Kidney (tissue), 14 donors: Measurements from ENCODE around the gene DLG2. TPM values are rescaled to one million over a fixed set of nuclear protein-coding genes. Genes with fewer than 3 reads are reported as not detected.

Experiments used
- DNase-seq, 5 donors: peaks; one replicate each; pipeline ENCODE4 v3.0.0-alpha.2; 2013 to 2020
- FAIRE-seq: peaks from 2 replicates; lab custom pipeline; 2012; peaks lifted over from hg19 to GRCh38; lab: Jason Lieb, UNC
- H3K27ac ChIP-seq, 2 donors: one replicate each; pipeline ENCODE4 v1.7.0; 2013; ENCODE audit warnings: low read depth in 2 of 2, low read length in 2 of 2, inconsistent platforms in 1 of 2
- H3K27me3 ChIP-seq: one replicate; pipeline ENCODE4 v1.7.1; 2013; ENCODE audit warnings: low read length, inconsistent platforms; ENCODE audit not compliant: control insufficient read depth, insufficient read depth
- H3K36me3 ChIP-seq, 3 donors: one replicate each; pipeline versions ENCODE4 v1.7.0 to v1.7.1; 2013; ENCODE audit warnings: low read length in 3 of 3, control low read depth in 1 of 3, inconsistent platforms in 1 of 3; ENCODE audit not compliant: insufficient read depth in 3 of 3, control insufficient read depth in 2 of 3
- H3K4me1 ChIP-seq, 3 donors: one replicate each; pipeline versions ENCODE4 v1.7.0 to v1.7.1; 2013; ENCODE audit warnings: low read length in 3 of 3, inconsistent platforms in 1 of 3, low read depth in 1 of 3; ENCODE audit not compliant: control insufficient read depth in 2 of 3, insufficient read depth in 2 of 3
- H3K4me3 ChIP-seq, 3 donors: one replicate each; pipeline versions ENCODE4 v1.7.0 to v1.8.1; 2013; ENCODE audit warnings: low read length in 3 of 3, control low read depth in 1 of 3, inconsistent platforms in 1 of 3
- H3K9ac ChIP-seq, 3 donors: one replicate each; pipeline versions ENCODE4 v1.7.0 to v1.7.1; 2013; ENCODE audit warnings: low read length in 3 of 3, control low read depth in 1 of 3, inconsistent platforms in 1 of 3
- H3K9me3 ChIP-seq, 3 donors: one replicate each; pipeline versions ENCODE4 v1.7.0 to v1.7.1; 2013; ENCODE audit warnings: low read length in 3 of 3, control low read depth in 1 of 3, inconsistent platforms in 1 of 3; ENCODE audit not compliant: control insufficient read depth in 2 of 3, insufficient read depth in 1 of 3
- intact Hi-C: fragments of 100-400 bp; cut with DNase I; formaldehyde crosslinking; loops from one replicate; pipeline ENCODE4 v1.11.1; 2022
- polyA plus RNA-seq: library from polyadenylated mRNA; stranded (reverse); fragments of 350-450 nt; fragmentation: Illumina TruSeq; extraction: RNeasy Lipid Tissue Mini Kit (QIAGEN cat#74804); gene quantifications from one replicate; pipeline ENCODE4 v1.2.3, GENCODE V29; 2014; ENCODE audit warnings: low read depth, low replicate concordance; ENCODE audit not compliant: insufficient read depth
- total RNA-seq: library from RNA; stranded (reverse); fragmentation: NEBNext Ultra II Directional; extraction: Animal tissue kit (Norgen Biotek cat#: 25700); gene quantifications from one replicate; pipeline ENCODE4 v1.2.1, GENCODE V29; 2021
- TF ChIP-seq, protein P1 (sequence below): IDR thresholded peaks from 3 replicates; pipeline ENCODE4 v1.5.1; 2012; ENCODE audit warnings: mild to moderate bottlenecking, moderate library complexity, borderline replicate concordance; ENCODE audit not compliant: insufficient read depth; ENCODE audit errors: extremely low read depth
- donor health status: control.
- donor health status: control.
- donor health status: control.
- donor health status: control.
- donor health status: control.
- donor health status: DM: yes; HTN: yes; CAD: no.
- donor health status: Normal renal cell carcinoma (clear cell type).

The DLG2 gene
- total and polyA plus RNA-seq, 2 donors from 2014 or later = 2.9 to 7.2 TPM

DNA sequence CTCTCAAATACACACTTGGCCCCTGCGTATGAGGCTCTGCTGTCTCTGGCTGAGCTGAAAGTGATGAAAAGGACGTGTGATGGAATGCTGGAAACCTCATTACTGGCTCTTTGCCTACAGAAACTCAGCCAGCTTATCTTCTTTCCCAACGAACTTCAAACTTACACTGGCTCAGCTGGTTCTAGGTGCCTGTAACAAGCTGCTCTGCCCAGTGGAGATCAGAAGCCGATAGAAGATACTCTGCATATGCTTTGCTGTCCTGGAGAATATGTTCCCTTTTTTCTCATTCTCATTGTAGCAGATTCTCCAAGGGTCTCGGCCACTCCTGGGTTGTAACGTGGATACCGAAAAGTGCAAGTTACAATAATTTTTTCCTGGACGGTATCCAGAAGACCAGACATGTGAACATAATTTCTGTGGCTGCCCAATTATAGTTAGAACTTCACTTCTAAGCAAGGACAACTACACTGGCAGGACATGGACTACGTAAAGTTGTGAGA, 1935.6 kb downstream of the DLG2 start:
- intact Hi-C loops = no loop called here
- peak in 1 of 5 donors; percentile 10 for DNase-seq
- Histone ChIP-seq H3K9me3 (no peaks in the 10 kb centered on the region), H3K4me1 (no peaks in the 10 kb centered on the region), H3K27me3 (no peaks in the 10 kb centered on the region), H3K9ac (no peak overlapping the region), H3K36me3 (no peaks in the 10 kb centered on the region), H3K27ac (no peak overlapping the region), H3K4me3 (no peak overlapping the region)
- TF ChIP-seq, protein P1, sequence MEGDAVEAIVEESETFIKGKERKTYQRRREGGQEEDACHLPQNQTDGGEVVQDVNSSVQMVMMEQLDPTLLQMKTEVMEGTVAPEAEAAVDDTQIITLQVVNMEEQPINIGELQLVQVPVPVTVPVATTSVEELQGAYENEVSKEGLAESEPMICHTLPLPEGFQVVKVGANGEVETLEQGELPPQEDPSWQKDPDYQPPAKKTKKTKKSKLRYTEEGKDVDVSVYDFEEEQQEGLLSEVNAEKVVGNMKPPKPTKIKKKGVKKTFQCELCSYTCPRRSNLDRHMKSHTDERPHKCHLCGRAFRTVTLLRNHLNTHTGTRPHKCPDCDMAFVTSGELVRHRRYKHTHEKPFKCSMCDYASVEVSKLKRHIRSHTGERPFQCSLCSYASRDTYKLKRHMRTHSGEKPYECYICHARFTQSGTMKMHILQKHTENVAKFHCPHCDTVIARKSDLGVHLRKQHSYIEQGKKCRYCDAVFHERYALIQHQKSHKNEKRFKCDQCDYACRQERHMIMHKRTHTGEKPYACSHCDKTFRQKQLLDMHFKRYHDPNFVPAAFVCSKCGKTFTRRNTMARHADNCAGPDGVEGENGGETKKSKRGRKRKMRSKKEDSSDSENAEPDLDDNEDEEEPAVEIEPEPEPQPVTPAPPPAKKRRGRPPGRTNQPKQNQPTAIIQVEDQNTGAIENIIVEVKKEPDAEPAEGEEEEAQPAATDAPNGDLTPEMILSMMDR = no peak
- no peak for FAIRE-seq

DNA sequence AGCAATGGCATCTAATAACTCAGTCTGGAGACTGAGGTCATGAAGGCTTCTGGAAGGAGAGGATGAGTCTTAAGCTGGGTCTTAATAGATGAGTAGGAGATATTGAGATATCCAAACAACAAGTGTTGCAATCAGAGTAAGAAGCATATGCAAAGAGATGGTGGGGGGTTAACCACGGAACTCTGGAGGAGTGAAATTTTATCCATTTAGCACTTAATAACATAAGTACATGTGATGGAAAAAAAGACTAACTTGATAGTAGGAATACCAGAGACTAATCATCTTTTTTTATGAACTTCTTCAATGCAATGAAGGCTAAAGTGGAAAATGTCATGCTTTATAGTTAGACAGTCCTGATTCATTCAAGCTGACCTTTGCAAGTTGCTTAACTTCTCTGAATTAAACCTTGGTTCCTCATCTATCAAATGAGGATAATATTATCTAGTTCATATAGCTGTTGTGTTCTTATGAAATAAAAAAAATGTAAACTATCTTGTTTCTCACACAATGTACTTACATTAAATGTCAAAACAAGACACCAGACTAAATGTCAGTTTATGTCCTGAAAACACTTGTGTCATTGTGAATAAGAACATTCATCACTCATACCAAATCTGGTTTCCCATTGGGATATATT, 1937.9 kb downstream of the DLG2 start:
- FAIRE-seq (no peak), DNase-seq (no peak)
- TF ChIP-seq, protein P1 = no peak
- Histone ChIP-seq H3K9me3 (no peaks in the 10 kb centered on the region), H3K27me3 (no peaks in the 10 kb centered on the region), H3K27ac (no peak overlapping the region), H3K36me3 (no peaks in the 10 kb centered on the region), H3K4me3 (no peak overlapping the region), H3K9ac (no peak overlapping the region), H3K4me1 (no peaks in the 10 kb centered on the region)
- intact Hi-C loops = no loop called here

DNA sequence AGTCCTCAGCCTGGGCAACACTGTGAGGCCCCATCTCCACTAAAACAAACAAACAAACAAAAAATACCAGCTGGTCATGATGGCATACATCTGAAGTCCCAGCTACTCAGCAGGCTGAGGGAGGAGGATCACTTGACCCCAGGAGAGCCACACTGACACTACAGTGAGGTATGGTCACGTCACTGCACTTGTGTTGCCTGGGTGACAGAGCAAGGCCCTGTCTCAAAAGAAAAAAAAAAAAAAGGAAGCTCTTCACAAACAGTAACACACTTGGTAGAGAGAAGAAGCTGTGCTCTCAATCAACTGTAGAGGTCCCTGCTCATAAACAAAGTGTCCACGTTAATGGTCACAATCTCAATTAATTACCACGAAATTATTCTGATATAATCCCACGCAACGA, 1939.4 kb downstream of the DLG2 start:
- Histone ChIP-seq H3K4me3 (no peak overlapping the region), H3K9ac (no peak overlapping the region), H3K27ac (no peak overlapping the region), H3K9me3 (no peaks in the 10 kb centered on the region), H3K27me3 (no peaks in the 10 kb centered on the region), H3K36me3 (no peaks in the 10 kb centered on the region), H3K4me1 (no peaks in the 10 kb centered on the region)
- intact Hi-C loops = no loop called here
- no peak for FAIRE-seq
- DNase-seq = no peak
- TF ChIP-seq, protein P1 = no peak
